HuH-7.5 (cell line): ENCODE results near the gene VWA8.
"Not testable (repeated sequence)": the region's sequence is repeated elsewhere in the genome, so short reads cannot be mapped to it uniquely, and the experiment has no call there.

Experiments
- DNase-seq: peaks from one replicate; pipeline ENCODE4 v3.0.0; 2011; ENCODE audit warnings: low spot score

VWA8 gene

DNA sequence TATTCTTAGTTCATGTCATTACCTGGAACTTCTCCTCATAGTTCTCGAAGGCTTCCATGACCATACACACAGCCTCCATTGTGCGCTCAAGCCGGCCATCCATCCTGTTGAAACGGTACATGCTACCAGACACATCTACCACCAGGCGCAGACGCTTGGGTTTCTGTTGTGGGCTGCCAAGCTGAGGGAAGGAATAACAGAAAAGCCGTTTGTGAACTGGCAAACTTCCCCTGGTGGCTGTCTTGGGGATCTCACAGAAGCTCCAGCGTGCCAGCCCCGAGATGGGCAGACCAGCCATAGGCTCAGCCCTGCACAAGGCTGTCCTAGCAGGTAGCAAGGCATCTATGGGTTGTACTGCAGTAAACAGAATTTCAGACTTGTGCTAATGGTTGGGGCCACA lies 373.4 kb downstream of the VWA8 start:
- DNase-seq = no peak

DNA sequence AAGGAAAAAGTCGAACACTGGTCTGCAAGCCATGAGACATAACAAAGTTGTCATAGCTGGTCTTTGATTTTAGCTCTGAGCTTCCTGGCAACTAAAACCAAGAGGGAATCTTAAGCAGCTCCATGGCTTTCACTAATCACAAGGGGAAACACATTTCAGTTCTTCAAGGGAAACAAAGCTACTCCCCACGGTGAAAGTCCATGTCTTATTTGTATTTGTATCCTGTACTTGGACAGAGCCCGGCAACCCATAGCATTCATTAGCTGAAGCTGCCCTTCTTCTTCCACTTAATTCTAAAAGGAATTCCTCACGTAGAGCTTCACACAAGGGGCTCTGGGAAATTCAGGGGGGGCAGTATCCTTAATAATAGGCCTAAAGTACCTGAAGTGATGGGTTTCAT lies 374.7 kb downstream of the VWA8 start:
- DNase-seq = no peak

DNA sequence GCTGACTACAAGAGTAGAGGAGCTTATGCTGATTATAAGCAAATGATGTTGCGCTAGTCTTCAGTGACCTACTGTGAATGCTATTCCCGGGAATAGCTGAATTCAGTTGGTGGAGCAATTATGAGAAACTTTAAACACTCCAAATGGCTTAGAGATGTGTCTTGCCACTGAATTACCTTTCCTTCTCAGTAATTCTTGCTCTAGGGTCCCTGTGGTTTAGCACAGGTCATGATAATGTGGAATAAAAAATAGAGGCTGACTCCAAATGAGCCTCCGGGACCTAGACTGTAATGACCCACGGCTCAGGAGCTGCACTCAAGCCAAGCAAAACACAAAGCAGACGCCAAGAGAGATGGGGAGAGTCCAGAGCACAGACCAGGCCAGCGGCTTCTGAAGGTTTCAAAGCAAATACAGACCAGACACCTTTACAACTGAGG lies 378.9 kb downstream of the VWA8 start:
- no peak for DNase-seq

DNA sequence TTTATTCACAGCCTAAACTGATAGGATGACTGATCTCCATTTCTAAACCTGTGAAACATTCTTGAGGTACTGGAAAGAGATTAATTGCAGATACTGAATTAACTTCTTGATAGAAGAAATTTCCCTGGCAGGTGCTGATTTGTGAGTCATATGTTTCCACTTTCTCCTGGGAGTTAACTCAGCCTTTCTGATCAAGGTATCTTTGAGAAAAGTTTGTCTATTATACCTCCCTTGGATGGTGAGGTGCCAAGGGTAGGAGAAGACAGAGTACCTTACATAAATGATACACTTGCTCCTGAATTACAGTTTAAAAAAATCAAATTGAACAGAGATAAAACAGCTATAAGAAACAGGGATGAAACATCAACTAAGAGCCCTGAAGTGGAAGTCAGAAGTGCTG lies 380.6 kb downstream of the VWA8 start:
- no peak for DNase-seq

DNA sequence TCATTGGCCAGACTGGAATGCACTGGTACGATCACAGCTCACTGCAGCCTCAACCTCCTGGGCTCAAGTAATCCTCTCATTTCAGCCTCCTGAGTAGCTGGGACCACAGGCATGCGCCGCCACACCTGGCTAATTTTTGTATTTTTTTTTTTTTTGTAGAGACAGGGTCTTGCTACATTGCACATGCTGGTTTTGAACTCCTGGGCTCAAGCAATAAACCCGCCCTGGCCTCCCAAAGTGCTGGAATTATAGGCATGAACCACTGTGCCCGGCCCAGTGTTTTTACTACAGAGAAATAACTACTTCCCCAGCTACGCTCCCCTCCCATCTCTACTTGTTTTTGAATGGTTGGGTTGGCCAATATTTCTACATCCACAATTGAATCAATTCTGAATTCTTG lies 381.0 kb downstream of the VWA8 start:
- DNase-seq = no peak

DNA sequence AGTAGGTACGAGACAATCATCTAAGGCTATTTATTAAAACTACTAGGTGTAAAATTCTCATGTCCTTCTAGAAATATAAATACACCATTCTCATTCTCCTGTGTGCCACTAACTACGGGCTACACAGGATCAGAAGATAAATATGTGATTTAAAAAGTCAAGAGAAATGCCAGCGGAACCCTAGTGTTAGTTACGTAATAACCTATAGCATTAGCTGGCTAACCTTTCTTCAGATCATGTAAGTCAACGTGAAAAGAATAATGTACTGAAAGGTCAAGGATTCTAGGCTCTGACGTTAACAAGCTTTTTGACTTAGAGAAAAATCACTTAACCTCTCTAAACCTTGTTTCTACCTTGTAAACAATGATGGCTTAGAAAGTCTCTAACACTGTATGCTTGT lies 381.7 kb downstream of the VWA8 start:
- DNase-seq = no peak

DNA sequence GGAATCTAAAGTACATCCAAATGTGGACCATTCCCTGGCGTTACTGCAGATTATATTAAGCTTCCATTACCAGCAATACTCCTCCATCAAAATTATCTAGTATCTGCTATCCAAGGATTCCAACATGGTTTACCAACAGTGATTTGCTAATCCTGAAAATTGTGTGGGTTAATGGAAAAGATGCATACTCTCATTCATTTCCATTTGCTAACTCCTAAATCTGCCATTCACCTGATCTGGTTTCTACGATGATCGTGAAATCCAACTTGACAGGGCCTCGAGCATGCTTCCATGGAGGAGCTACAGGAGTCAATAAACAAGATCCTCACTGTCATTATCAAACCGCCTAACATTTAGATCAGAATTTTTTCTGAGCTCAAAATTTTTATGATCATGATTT lies 382.5 kb downstream of the VWA8 start:
- DNase-seq = no peak

DNA sequence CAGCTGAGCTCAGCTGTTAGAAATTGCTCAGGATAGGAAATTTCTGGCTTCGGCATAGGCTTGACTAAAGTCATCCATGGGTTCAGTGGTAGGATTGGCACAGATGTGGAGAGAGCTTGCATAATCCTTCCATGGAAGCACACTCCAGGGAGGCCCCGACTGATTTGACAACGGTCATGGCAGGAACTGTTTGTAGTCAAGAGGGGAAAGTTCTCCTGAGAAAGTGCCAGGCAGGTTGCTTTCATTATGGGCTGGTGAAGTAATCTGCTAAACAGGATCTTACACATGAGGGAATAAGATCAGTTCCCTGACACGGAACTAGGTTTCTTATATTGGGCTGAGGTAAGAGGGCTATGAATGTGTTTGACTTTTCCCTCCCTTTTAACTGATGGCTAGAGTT lies 383.5 kb downstream of the VWA8 start:
- DNase-seq = no peak

DNA sequence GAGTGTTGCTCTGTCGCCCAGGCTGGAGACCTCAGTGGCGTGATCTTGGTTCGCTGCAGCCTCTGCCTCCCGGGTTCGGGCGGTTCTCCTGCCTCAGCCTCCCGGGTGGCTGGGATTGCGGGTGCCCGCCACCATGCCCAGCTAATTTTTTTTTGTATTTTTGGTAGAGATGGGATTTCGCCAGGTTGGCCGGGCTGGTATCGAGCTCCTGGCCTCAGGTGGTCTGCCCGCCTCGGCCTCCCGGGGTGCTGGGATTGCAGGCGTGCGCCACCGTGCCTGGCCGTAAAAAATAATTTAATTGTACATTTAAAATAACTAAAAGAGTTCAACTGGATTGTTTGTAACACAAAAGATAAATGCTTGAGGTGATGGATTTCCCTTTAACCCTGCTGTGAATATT lies 387.3 kb downstream of the VWA8 start:
- DNase-seq = not testable (repeated sequence)

DNA sequence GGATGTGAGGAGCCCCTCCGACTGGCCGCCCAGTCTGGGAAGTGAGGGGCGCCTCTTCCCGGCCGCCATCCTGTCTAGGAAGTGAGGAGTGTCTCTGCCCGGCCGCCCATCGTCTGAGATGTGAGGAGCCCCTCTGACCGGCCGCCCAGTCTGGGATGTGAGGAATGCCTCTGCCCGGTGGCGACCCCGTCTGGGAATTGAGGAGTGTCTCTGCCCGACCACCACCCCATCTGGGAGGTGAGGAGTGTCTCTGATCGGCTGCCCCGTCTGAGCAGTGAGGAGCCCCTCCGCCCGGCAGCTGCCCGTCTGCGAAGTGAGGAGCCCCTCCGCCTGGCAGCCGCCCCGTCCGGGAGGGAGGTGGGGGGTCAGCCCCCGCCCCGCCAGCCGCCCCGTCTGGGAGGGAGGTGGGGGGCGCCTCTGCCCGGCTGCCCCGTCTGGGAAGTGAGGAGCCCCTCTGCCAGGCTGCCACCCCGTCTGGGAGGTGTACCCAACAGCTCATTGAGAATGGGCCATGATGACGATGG lies 389.0 kb downstream of the VWA8 start:
- DNase-seq = not testable (repeated sequence)

DNA sequence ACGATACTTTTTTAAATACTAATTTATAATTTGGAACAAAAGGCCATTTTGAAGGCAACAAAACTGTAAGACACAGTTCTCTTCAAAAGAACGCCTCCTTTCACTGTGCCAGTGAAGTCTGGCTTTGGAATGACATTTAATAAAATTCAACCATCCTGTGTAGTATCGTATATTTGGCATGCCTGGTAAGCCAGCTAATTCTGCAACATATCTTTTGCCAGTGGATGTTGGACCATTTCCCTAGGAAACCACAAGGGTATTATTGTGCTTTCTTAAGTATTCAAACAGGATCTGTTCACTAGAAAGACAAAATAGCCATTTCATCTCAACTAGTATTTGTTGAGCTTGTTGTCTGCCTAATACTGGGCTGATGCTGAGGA lies 391.9 kb downstream of the VWA8 start:
- DNase-seq = no peak

DNA sequence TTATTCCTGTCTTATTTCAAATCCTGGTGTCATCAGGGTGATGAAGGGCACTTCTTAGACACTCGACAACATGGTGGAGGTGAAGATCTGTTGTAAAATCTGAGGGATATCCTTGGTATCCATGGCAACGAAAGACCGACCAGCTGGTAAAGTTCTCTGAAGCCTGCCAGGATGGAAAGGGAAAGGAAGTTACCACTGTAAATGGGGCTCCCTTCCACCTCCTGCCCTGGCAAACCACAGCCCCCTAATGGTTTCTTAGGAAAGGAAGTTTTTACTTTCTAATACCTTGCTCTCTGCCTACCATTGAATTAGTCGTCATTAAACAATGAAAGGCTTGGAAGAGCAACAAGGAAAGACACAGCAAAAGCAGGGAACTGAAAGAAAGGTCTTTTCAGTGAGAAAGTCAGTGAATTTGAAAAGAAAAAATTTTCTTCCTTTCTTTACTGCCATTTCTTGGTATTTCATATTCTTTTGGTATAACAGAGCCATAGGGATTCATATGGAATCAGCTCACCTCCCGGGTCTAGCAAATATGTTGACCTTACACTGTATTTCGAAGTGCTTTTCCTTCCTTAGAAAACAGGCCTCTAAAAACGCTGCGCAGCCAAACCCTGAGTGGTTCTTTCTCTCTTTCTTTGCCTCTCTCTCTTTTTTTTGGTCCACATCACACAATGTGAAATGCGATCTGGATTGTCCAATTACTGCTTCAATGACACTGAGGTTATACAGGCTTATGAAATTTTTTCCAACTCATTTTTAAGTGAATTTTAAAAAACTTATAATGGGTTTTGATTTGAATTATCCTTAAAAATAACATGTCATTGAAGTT lies 392.6 kb downstream of the VWA8 start:
- no peak for DNase-seq

DNA sequence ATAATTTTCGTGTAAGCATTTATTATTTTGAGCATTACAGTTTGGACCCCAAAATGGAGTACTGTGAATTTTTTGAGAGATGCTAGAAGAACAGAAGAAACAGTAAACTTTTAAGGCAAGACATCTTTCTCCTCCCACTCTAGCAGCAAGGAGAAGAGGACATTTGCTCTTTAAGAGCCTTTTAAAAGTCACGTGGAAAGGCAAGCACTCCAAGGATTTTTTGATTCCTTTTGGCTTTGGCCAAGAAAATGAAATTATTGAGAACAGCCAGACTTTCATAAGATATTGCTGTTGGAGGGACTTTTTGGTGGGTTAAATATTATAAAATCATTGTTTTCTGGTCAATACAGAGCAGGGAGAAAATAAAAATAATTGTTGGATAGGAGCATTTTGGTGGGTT lies 393.5 kb downstream of the VWA8 start:
- DNase-seq = no peak

DNA sequence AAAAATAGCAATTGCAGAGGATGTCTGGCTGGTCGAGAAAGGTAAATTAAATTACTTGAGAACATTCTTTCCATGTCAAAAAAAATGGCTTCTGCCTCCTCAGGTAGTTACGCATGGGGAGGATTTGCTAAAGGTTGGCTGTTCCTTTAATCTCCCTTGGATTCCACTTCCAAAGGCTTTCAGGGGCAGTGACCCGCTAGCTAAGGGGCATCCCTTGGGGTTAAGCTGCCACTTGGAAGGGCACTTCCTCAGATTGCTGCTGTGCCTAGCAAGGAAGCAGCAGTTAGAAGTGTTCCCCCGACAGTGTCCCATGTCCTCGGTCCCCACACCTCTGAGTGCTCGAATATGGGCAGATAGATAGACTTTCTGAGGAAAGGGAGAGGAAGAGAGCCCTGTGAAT lies 395.1 kb downstream of the VWA8 start:
- no peak for DNase-seq

DNA sequence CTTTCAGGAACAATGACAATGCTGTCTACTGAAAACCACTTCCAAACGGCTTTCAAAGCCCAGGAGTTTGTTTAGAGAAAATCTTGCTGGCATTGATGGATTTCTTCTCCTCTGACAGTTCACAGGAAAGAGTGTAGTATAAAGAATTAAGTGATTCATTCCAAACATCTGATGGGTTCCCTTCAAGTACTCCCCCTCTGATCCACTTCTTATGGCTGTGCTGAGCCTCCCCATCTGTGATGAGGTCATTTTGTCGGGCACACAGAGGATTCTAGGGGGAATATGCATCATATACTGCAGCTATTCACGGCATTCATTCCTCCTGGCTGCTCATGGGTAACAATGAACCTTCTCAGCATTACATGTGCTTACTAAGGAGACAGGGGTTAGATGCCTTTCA lies 395.7 kb downstream of the VWA8 start:
- DNase-seq = no peak

DNA sequence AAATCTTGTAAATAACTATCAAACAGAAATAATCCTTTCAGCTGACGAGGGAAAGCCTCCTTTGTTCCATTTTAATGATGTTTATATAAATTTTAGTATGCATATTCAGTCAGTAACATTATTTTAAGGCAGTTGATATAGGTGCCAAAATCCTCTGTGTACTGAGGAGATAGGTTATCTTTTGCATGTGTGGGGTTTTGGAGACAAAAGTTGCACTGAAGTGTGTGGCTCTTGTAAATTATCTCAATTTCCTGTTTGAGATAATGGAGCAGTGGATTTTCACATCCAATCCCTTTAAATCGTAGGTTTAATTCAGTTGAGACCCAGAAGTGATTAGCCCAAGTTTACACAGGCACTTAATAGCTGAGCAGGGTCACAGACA lies 396.9 kb downstream of the VWA8 start:
- DNase-seq = no peak

DNA sequence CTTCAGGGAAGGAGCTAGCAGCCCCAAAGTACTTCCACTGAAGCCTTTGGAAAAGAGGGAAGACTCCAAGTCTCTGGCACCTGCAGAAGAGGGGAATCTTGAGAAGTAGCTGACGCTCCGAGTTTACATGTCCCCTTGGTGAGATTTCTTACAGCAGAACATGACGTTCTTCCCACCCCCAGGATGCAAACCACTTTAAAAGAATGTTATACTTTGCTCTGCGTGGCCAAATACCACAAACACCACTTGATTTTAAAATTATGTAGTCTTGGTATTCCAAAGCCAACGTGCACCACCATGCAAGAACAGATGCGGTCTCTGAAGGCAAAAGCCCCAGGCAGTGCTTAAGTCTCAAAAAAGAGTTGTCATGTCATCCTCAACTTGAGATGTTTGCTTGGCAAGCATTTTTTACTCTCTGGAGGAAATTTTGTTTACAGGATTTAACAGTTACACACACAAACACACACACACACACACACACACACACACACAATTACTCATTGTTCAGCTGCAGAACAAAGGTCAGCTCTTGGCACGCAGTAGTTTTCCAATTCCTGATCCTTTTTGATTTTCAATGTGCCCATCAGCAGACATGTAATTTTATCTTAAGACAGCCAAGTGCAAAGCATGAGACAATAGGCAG lies 397.4 kb downstream of the VWA8 start:
- no peak for DNase-seq

DNA sequence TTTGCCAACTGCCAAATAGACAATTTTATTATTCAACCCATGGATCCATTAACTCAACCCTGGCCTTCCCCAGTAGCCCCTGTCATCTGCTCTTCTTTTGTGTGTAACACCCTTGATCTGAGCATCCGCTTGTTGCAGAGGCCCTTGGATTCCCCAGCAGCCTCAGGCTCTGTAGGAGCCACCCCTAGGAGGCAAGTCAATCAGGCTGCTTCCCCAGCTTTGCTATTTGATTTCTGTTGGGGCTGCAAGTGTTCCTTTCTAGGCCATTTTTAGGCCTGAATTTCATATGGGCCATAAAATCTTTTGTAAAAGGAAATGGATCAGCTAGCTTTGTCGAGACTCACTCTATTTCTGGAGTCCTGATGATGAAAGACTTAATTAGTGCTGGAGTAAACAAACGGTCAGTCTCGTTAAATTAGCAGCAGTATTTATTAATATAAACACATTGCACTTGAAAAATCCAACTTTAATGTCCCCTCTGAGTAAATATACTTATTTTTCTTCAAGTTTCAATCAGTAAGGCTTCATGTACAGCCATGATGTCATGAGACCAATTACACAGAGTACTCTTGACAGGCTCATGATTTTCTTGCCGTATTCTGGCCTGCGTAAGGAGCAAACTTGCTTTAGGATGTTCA lies 398.2 kb downstream of the VWA8 start:
- DNase-seq = no peak

DNA sequence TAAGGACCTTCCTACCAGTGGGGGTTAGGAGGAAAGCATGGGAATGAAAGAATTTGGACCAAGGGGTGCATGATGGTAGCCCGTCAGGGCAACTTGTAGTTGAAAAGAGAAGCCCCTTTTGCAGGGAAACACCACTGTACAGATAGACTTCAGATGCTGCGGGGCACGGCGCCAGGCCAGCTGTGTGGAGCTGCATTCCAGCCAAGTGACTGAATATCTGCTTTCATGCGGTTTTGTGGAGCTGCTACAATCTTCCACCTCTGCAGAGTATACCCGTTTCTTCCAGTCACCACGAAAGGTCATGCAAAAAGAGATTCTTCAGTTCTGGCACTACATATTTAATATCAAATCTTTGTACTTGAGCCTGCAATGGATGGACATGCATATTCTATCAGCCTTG lies 398.8 kb downstream of the VWA8 start:
- DNase-seq = no peak

DNA sequence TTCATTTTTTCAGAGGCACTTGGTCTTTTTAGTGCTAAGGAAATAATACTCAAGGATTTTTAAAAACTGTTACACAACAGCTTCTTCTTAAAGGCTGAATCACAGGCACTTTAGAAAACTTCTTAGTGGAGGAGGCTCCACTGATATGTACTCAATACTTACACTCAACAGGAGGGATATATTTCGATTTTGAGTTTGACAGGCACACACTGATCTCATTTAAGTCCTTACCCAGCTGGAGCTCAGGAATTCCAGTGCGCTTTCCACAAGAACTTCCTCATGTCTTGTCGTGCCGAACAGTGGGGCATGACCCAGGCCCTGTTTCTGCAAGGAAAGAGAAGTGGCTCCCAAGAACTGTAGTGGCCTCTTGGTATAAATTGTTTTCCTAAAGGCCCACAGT lies 399.7 kb downstream of the VWA8 start:
- no peak for DNase-seq

DNA sequence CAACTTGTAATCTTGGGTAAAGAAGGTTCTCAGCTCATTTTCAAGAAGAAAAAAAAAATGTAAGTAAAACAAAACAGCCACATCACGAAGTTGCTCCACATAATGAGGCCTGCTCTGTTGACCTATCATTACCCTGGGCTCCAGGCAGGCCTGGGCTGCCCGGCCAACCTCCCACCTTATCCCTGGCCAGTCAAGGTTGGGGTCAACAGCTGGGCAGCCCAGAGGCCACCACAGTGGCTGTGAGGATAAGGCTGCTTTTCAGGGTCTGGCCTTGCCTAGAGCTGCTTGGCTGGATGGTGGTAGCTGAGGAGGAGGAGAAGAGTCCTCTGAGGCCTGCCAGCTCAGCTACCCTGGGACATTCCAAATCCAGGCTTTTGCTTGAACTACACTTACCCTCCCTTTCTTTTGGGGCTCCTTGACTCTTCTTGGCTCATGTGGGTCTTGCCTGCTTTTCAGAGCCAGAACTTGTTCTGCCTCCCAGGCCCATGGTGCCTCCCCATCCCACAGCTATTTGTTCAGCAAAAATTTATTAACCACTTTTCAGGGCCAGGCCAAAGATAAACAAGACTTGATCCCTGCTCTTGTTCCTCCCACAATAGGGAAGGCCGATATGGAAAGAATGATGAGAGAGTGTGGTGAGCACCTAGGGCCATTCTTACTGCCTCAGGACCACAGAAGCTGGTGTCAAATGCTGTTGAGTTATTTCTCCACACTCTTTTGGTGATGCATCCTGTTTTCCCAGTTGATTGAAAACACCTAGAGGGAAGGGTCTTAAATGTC lies 401.9 kb downstream of the VWA8 start:
- DNase-seq = no peak

DNA sequence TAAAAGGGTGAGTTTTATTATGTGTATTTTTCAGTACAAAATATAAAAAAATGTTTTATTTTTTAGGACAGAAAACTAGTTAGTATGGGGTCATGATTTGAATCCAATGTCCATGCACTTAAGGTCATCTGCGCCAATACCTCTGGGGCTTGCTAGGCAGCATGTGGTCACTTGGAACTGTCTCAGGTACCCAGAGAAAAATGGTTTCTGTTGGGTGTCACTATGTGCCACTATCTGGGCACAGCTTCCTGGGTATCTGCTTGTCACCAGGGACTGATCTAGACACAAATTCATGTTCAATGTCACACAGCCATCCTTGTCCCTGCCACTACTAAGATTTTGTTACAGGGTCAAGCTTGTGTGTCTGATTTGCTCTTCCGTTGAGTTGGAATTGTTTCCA lies 403.2 kb downstream of the VWA8 start:
- DNase-seq = no peak
